ENCODE results near the gene GEMIN7.

DNA sequence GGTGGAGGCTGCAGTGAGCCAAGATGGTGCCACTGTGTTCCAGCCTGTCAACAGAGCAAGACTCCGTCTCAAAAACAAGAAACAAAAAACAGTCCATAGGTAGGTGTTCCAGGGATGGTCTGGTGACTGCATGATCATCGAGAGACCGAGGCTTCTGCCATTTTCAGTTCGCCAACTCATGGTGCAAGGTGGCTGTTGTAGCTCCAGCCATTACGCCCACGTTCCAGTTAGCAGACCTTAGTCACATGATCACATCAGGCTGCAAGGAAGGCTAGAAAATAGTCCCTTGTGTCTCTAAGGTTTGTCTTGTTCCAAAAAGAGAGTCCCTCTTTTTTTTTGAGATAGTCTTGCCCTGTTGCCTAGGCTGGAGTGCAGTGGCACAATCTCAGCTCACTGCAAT, 43.3 kb upstream of the GEMIN7 start:
- TF ChIP-seq, protein P1, sequence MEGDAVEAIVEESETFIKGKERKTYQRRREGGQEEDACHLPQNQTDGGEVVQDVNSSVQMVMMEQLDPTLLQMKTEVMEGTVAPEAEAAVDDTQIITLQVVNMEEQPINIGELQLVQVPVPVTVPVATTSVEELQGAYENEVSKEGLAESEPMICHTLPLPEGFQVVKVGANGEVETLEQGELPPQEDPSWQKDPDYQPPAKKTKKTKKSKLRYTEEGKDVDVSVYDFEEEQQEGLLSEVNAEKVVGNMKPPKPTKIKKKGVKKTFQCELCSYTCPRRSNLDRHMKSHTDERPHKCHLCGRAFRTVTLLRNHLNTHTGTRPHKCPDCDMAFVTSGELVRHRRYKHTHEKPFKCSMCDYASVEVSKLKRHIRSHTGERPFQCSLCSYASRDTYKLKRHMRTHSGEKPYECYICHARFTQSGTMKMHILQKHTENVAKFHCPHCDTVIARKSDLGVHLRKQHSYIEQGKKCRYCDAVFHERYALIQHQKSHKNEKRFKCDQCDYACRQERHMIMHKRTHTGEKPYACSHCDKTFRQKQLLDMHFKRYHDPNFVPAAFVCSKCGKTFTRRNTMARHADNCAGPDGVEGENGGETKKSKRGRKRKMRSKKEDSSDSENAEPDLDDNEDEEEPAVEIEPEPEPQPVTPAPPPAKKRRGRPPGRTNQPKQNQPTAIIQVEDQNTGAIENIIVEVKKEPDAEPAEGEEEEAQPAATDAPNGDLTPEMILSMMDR (IDR thresholded peaks at IDR 0.05) = no peak
- TF ChIP-seq POLR2A (IDR thresholded peaks at IDR 0.05) = no peak

Measured in body of pancreas (tissue), 4 donors.